Measurements from ENCODE around the gene ZNF398.

The ZNF398 gene

GRCh38 chr7:149196705-149197171, 49.5 kb downstream of the ZNF398 start:
- DNase-seq: peak; percentile 31
- Histone ChIP-seq H3K4me3 (ENCODE audit: low read depth, low read length) (peak overlapping the region; percentile 80), H3K36me3 (peaks cover 41% of the 10 kb centered on the region), H3K27me3 (no peaks in the 10 kb centered on the region), H3K4me1 (no peaks in the 10 kb centered on the region), H3K9me3 (no peaks in the 10 kb centered on the region)
- no peak for TF ChIP-seq CTCF (IDR thresholded peaks at IDR 0.05; ENCODE audit: low read depth, low read length)

- Histone ChIP-seq H3K4me3 (ENCODE audit: low read depth, low read length) (no peak overlapping the region), H3K9me3 (no peaks in the 10 kb centered on the region), H3K27me3 (no peaks in the 10 kb centered on the region), H3K4me1 (no peaks in the 10 kb centered on the region), H3K36me3 (peaks cover 48% of the 10 kb centered on the region)
- no peak for DNase-seq
- no peak for TF ChIP-seq CTCF (IDR thresholded peaks at IDR 0.05; ENCODE audit: low read depth, low read length)
These were observed 50.4 kb downstream of the ZNF398 start for GRCh38 chr7:149197675-149198074.

- TF ChIP-seq CTCF (IDR thresholded peaks at IDR 0.05; ENCODE audit: low read depth, low read length): no peak
- no peaks in the 10 kb centered on the region for H3K9me3 ChIP-seq
- peaks cover 55% of the 10 kb centered on the region for H3K36me3 ChIP-seq
- no peaks in the 10 kb centered on the region for H3K27me3 ChIP-seq
- DNase-seq: no peak
- H3K4me3 ChIP-seq (ENCODE audit: low read depth, low read length): no peak overlapping the region
- H3K4me1 ChIP-seq: no peaks in the 10 kb centered on the region
These were observed 51.0 kb downstream of the ZNF398 start for GRCh38 chr7:149198161-149198816.

- DNase-seq: no peak
- no peak for TF ChIP-seq CTCF (IDR thresholded peaks at IDR 0.05; ENCODE audit: low read depth, low read length)
- peaks cover 66% of the 10 kb centered on the region for H3K36me3 ChIP-seq
- no peaks in the 10 kb centered on the region for H3K4me1 ChIP-seq
- no peaks in the 10 kb centered on the region for H3K27me3 ChIP-seq
- H3K4me3 ChIP-seq (ENCODE audit: low read depth, low read length): no peak overlapping the region
- no peaks in the 10 kb centered on the region for H3K9me3 ChIP-seq
These were observed 52.2 kb downstream of the ZNF398 start for GRCh38 chr7:149199234-149199995.

GRCh38 chr7:149202831-149203231, 55.6 kb downstream of the ZNF398 start:
- Histone ChIP-seq H3K4me1 (no peaks in the 10 kb centered on the region), H3K27me3 (no peaks in the 10 kb centered on the region), H3K4me3 (ENCODE audit: low read depth, low read length) (no peak overlapping the region), H3K9me3 (no peaks in the 10 kb centered on the region), H3K36me3 (peaks cover 92% of the 10 kb centered on the region)
- TF ChIP-seq CTCF (IDR thresholded peaks at IDR 0.05; ENCODE audit: low read depth, low read length): no peak
- no peak for DNase-seq
